OCI-LY1 (cell line): Measurements from ENCODE around the gene DAO.

Source experiments
- H2AFZ ChIP-seq: fragments of 200-600 bp; sonication (generic), shearing (Covaris generic); 2 replicates; pipeline ENCODE4 v1.6.0; 2014; ENCODE audit warnings: antibody characterized with exemption, mild to moderate bottlenecking, low read length
- H3F3A ChIP-seq: fragments of 200-600 bp; sonication (generic), shearing (Covaris generic); 2 replicates; pipeline ENCODE4 v1.6.0; 2014; ENCODE audit warnings: mild to moderate bottlenecking, antibody characterized with exemption, low read length, moderate library complexity; ENCODE audit not compliant: insufficient read depth
- H3K27ac ChIP-seq: fragments of 200-600 bp; sonication (generic); 2 replicates; pipeline ENCODE4 v1.5.1; 2014; ENCODE audit warnings: low read length, mixed run types, mild to moderate bottlenecking, low read depth; ENCODE audit not compliant: poor library complexity, severe bottlenecking
- H3K27me3 ChIP-seq: fragments of 200-600 bp; sonication (generic); 2 replicates; pipeline ENCODE4 v1.6.0; 2014; ENCODE audit warnings: antibody characterized with exemption, mild to moderate bottlenecking, low read length, moderate library complexity; ENCODE audit not compliant: insufficient read depth
- H3K36me3 ChIP-seq: fragments of 200-600 bp; sonication (generic); 2 replicates; pipeline ENCODE4 v1.6.1; 2014; ENCODE audit warnings: mild to moderate bottlenecking, antibody characterized with exemption, low read length, moderate library complexity, mixed read lengths; ENCODE audit not compliant: insufficient read depth
- H3K4me1 ChIP-seq: fragments of 200-600 bp; sonication (generic); 2 replicates; pipeline ENCODE4 v1.5.1; 2014; ENCODE audit warnings: mild to moderate bottlenecking, low read length, moderate library complexity; ENCODE audit not compliant: insufficient read depth, severe bottlenecking
- H3K4me2 ChIP-seq: fragments of 200-600 bp; sonication (generic), shearing (Covaris generic); 2 replicates; pipeline ENCODE4 v1.6.1; 2014; ENCODE audit warnings: low read length
- H3K4me3 ChIP-seq: fragments of 200-600 bp; sonication (generic); 2 replicates; pipeline ENCODE4 v1.5.1; 2014; ENCODE audit warnings: low read length, low read depth, mild to moderate bottlenecking, mixed read lengths; ENCODE audit not compliant: poor library complexity, severe bottlenecking
- H3K79me2 ChIP-seq: fragments of 200-600 bp; shearing (Covaris generic); 2 replicates; pipeline ENCODE4 v1.6.1; 2016; ENCODE audit warnings: mixed run types, low read length, mixed read lengths; ENCODE audit not compliant: insufficient read depth
- H3K9ac ChIP-seq: fragments of 200-600 bp; sonication (generic), shearing (Covaris generic); 2 replicates; pipeline ENCODE4 v1.6.1; 2014; ENCODE audit warnings: mild to moderate bottlenecking, low read length, mixed read lengths
- H3K9me2 ChIP-seq: fragments of 200-600 bp; sonication (generic), shearing (Covaris generic); 2 replicates; pipeline ENCODE4 v1.6.1; 2014; ENCODE audit warnings: low read depth, mild to moderate bottlenecking, low read length, mixed read lengths
- H3K9me3 ChIP-seq: fragments of 200-600 bp; shearing (Covaris generic); 2 replicates; pipeline ENCODE4 v1.6.1; 2014; ENCODE audit warnings: low read length, mixed read lengths
- H4K20me1 ChIP-seq: fragments of 200-600 bp; sonication (generic), shearing (Covaris generic); 2 replicates; pipeline ENCODE4 v1.6.0; 2016; ENCODE audit warnings: mild to moderate bottlenecking, low read length; ENCODE audit not compliant: insufficient read depth
- CTCF ChIP-seq: fragments of 200-600 bp; sonication (generic), shearing (Covaris generic); IDR thresholded peaks from 2 replicates; pipeline ENCODE4 v1.5.1; 2017; ENCODE audit warnings: mild to moderate bottlenecking, antibody characterized with exemption, low read length, moderate library complexity, mixed read lengths
- EZH2 ChIP-seq: fragments of 200-600 bp; sonication (generic), shearing (Covaris generic); IDR thresholded peaks from 2 replicates; pipeline ENCODE4 v1.8.0; 2017; ENCODE audit warnings: borderline replicate concordance, mixed run types, mild to moderate bottlenecking, antibody characterized with exemption, low read length, moderate library complexity, mixed read lengths

DAO gene

GRCh38 chr12:108835860-108836634, 43.8 kb upstream of the DAO start:
- TF ChIP-seq CTCF (no peak), EZH2 (no peak)
- H3K4me3 ChIP-seq: no peak overlapping the region
- H3F3A ChIP-seq: no peaks in the 10 kb centered on the region
- H3K27ac ChIP-seq: no peak overlapping the region
- H3K36me3 ChIP-seq: peaks cover 5% of the 10 kb centered on the region; the same call in 1 of the 2 replicates
- H3K4me2 ChIP-seq: no peak overlapping the region
- H2AFZ ChIP-seq: no peak overlapping the region
- no peak overlapping the region for H3K9ac ChIP-seq
- no peaks in the 10 kb centered on the region for H3K9me2 ChIP-seq
- no peaks in the 10 kb centered on the region for H3K9me3 ChIP-seq
- no peaks in the 10 kb centered on the region for H3K79me2 ChIP-seq
- H4K20me1 ChIP-seq: no peaks in the 10 kb centered on the region
- H3K4me1 ChIP-seq: peaks cover 8% of the 10 kb centered on the region
- H3K27me3 ChIP-seq: no peaks in the 10 kb centered on the region

GRCh38 chr12:108837239-108837638, 42.7 kb upstream of the DAO start:
- Histone ChIP-seq H4K20me1 (no peaks in the 10 kb centered on the region), H3K9me3 (no peaks in the 10 kb centered on the region), H3K4me2 (no peak overlapping the region), H3K9ac (no peak overlapping the region), H3K79me2 (no peaks in the 10 kb centered on the region), H3K9me2 (no peaks in the 10 kb centered on the region), H2AFZ (no peak overlapping the region), H3K4me3 (no peak overlapping the region), H3F3A (no peaks in the 10 kb centered on the region), H3K36me3 (peaks cover 5% of the 10 kb centered on the region; the same call in 1 of the 2 replicates), H3K4me1 (peaks cover 8% of the 10 kb centered on the region), H3K27me3 (no peaks in the 10 kb centered on the region), H3K27ac (no peak overlapping the region)
- TF ChIP-seq EZH2 (no peak), CTCF (no peak)

- Histone ChIP-seq H3K27ac (no peak overlapping the region), H2AFZ (no peak overlapping the region), H3K4me3 (no peak overlapping the region), H3K4me2 (no peak overlapping the region), H3K9ac (no peak overlapping the region), H3K27me3 (no peaks in the 10 kb centered on the region), H3F3A (no peaks in the 10 kb centered on the region), H4K20me1 (no peaks in the 10 kb centered on the region), H3K9me2 (no peaks in the 10 kb centered on the region), H3K4me1 (peaks cover 8% of the 10 kb centered on the region), H3K79me2 (no peaks in the 10 kb centered on the region), H3K9me3 (no peaks in the 10 kb centered on the region), H3K36me3 (peaks cover 1% of the 10 kb centered on the region; the same call in 1 of the 2 replicates)
- TF ChIP-seq EZH2 (no peak), CTCF (no peak)
These were observed 42.2 kb upstream of the DAO start for GRCh38 chr12:108837680-108838079.
